Breast epithelium (tissue), 4 donors: Measurements from ENCODE around the gene PDGFA. TPM values are rescaled to one million over a fixed set of nuclear protein-coding genes. Genes with fewer than 3 reads are reported as not detected.

Source experiments
- DNase-seq, 2 donors: peaks; one replicate each; pipeline ENCODE4 v3.0.0-alpha.2; 2019; ENCODE audit warnings: low spot score in 2 of 2
- H3K27ac ChIP-seq, 2 donors: fragments of 200-600 bp; sonication (generic) in 1 of 2; one replicate each; pipeline ENCODE4 v1.5.1; 2016 to 2019; ENCODE audit warnings: mild to moderate bottlenecking in 1 of 2
- H3K27me3 ChIP-seq, 2 donors: fragments of 200-600 bp; sonication (generic) in 1 of 2; one replicate each; pipeline versions ENCODE4 v1.5.1 to v1.6.0; 2017 to 2019; ENCODE audit warnings: control low read depth in 1 of 2, mild to moderate bottlenecking in 1 of 2
- H3K36me3 ChIP-seq: fragments of 200-600 bp; one replicate; pipeline ENCODE4 v1.5.1; 2019
- H3K4me1 ChIP-seq, 2 donors: fragments of 200-600 bp; sonication (generic); one replicate each; pipeline ENCODE4 v1.5.1; 2016 to 2019; ENCODE audit warnings: control low read depth in 1 of 2
- H3K4me3 ChIP-seq, 3 donors: fragments of 200-600 bp; sonication (generic); 1 replicate in 2 of 3; 2 replicates in 1 of 3; pipeline ENCODE4 v1.5.1; 2016 to 2019; ENCODE audit warnings: mild to moderate bottlenecking in 3 of 3, moderate library complexity in 2 of 3
- H3K9me3 ChIP-seq, 2 donors: fragments of 200-600 bp; sonication (generic) in 1 of 2; one replicate each; pipeline ENCODE4 v1.5.1; 2016 to 2019; ENCODE audit warnings: control low read depth in 1 of 2
- POLR2A ChIP-seq: fragments of 450-650 bp; IDR thresholded peaks from one replicate; pipeline ENCODE4 v1.6.1; 2016; ENCODE audit warnings: antibody characterized with exemption, mild to moderate bottlenecking, moderate library complexity
- POLR2AphosphoS5 ChIP-seq, 3 donors: sonication (generic); formaldehyde crosslinking; IDR thresholded peaks; one replicate each; pipeline ENCODE4 v1.6.1; 2017; ENCODE audit warnings: antibody characterized with exemption in 3 of 3
- intact Hi-C: fragments of 100-400 bp; cut with DNase I; formaldehyde crosslinking; loops from one replicate; pipeline ENCODE4 v1.15.1; 2023; ENCODE audit warnings: low total_unique reads
- total RNA-seq, 3 donors: library from RNA; depleted of rRNA; stranded (reverse); fragments of >200 nt; gene quantifications; one replicate each; pipeline ENCODE4 v1.1.0, GENCODE V29; 2016
- TF ChIP-seq, protein P1 (sequence below), 3 donors: fragments of 450-650 bp; IDR thresholded peaks; one replicate each; pipeline ENCODE4 v1.5.1; 2016 to 2017; ENCODE audit warnings: antibody characterized with exemption in 3 of 3, mild to moderate bottlenecking in 3 of 3, moderate library complexity in 3 of 3

Gene PDGFA
- total RNA-seq = 10 to 100 TPM; 19.8 to 33.4 (median 31.2) TPM

GRCh38 chr7:519484-520390 is at the start of gene PDGFA:
Gene PDGFA, minus strand, starts transcription at chr7:519846. Its CDS starts 845 bp downstream, at chr7:519001.
- intact Hi-C loops = loop anchor here (5.0 kb wide), 1 partner anchor 187 kb away; no protein-coding TSS in a partner anchor
- Histone ChIP-seq H3K4me3 (peak within 1 kb of the TSS; percentile 66 to 92 (median 76)), H3K27me3 (peaks cover 0 to 32% of the 10 kb centered on the region in 2 donors), H3K27ac (peak within 1 kb of the TSS; percentile 87 to 90), H3K4me1 (peaks cover 6 to 9% of the 10 kb centered on the region in 2 donors), H3K9me3 (no peaks in the 10 kb centered on the region), H3K36me3 (no peaks in the 10 kb centered on the region)
- DNase-seq = no peak
- TF ChIP-seq POLR2A (no peak), POLR2AphosphoS5 (IDR thresholded peaks at IDR 0.05) (no peak)
- TF ChIP-seq, protein P1, sequence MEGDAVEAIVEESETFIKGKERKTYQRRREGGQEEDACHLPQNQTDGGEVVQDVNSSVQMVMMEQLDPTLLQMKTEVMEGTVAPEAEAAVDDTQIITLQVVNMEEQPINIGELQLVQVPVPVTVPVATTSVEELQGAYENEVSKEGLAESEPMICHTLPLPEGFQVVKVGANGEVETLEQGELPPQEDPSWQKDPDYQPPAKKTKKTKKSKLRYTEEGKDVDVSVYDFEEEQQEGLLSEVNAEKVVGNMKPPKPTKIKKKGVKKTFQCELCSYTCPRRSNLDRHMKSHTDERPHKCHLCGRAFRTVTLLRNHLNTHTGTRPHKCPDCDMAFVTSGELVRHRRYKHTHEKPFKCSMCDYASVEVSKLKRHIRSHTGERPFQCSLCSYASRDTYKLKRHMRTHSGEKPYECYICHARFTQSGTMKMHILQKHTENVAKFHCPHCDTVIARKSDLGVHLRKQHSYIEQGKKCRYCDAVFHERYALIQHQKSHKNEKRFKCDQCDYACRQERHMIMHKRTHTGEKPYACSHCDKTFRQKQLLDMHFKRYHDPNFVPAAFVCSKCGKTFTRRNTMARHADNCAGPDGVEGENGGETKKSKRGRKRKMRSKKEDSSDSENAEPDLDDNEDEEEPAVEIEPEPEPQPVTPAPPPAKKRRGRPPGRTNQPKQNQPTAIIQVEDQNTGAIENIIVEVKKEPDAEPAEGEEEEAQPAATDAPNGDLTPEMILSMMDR (IDR thresholded peaks at IDR 0.05) = no peak

GRCh38 chr7:568031-568951 is 48.6 kb upstream of the PDGFA start:
- H3K4me3 ChIP-seq = no peak overlapping the region
- H3K27me3 ChIP-seq = no peaks in the 10 kb centered on the region
- peak overlapping the region in 1 of 2 donors; percentile 25 for H3K27ac ChIP-seq
- TF ChIP-seq POLR2AphosphoS5 (IDR thresholded peaks at IDR 0.05) (no peak), POLR2A (no peak)
- TF ChIP-seq, protein P1 (IDR thresholded peaks at IDR 0.05) = no peak
- no peak for DNase-seq
- intact Hi-C loops = no loop called here
- no peaks in the 10 kb centered on the region for H3K9me3 ChIP-seq
- H3K36me3 ChIP-seq = no peaks in the 10 kb centered on the region
- no peaks in the 10 kb centered on the region for H3K4me1 ChIP-seq

GRCh38 chr7:567305-567883 is 47.7 kb upstream of the PDGFA start:
- no peaks in the 10 kb centered on the region for H3K4me1 ChIP-seq
- H3K27me3 ChIP-seq = no peaks in the 10 kb centered on the region
- H3K27ac ChIP-seq = no peak overlapping the region
- no peak for TF ChIP-seq POLR2A
- no peak for TF ChIP-seq POLR2AphosphoS5 (IDR thresholded peaks at IDR 0.05)
- TF ChIP-seq, protein P1 (IDR thresholded peaks at IDR 0.05) = no peak
- intact Hi-C loops = no loop called here
- no peak overlapping the region for H3K4me3 ChIP-seq
- no peaks in the 10 kb centered on the region for H3K36me3 ChIP-seq
- H3K9me3 ChIP-seq = no peaks in the 10 kb centered on the region
- DNase-seq = no peak

- DNase-seq = no peak
- TF ChIP-seq POLR2A (no peak), POLR2AphosphoS5 (IDR thresholded peaks at IDR 0.05) (no peak)
- TF ChIP-seq, protein P1 (IDR thresholded peaks at IDR 0.05) = no peak
- no peak overlapping the region for H3K4me3 ChIP-seq
Measured at GRCh38 chr7:566100-566499, 46.5 kb upstream of the PDGFA start.

More at GRCh38 chr7:566100-566499, 46.5 kb upstream of the PDGFA start:
- no peaks in the 10 kb centered on the region for H3K9me3 ChIP-seq
- H3K4me1 ChIP-seq = no peaks in the 10 kb centered on the region
- no peaks in the 10 kb centered on the region for H3K27me3 ChIP-seq
- no peak overlapping the region for H3K27ac ChIP-seq
- H3K36me3 ChIP-seq = no peaks in the 10 kb centered on the region
- intact Hi-C loops = no loop called here
